Stimulated activated CD4-positive, alpha-beta T cell treated with anti-CD3 and anti-CD28 coated beads, Interleukin-1b, Interleukin-23, amount 100 ng/mL, for 4 hours (primary cell): ENCODE results near the gene TARS3.

Experiments
- DNase-seq, 2 donors: peaks; one replicate each; pipeline ENCODE4 v3.0.0-alpha.2; 2020; ENCODE audit warnings: low read depth in 2 of 2

The TARS3 gene

GRCh38 chr15:101604124-101604874, 120.0 kb downstream of the TARS3 start:
- DNase-seq = no peak
